WI38 (cell line): ENCODE measurements around the gene EML3.

Source experiments
- H3K4me3 ChIP-seq: 2 replicates; pipeline ENCODE4 v1.5.1; 2011; ENCODE audit warnings: low read depth, mild to moderate bottlenecking, control low read depth, low read length
- CTCF ChIP-seq: IDR thresholded peaks from 2 replicates; pipeline ENCODE4 v1.5.1; 2012; ENCODE audit warnings: low read depth, mild to moderate bottlenecking, control low read depth, low read length

The EML3 gene

GRCh38 chr11:62607714-62608113 is 4.9 kb downstream of the EML3 start:
- no peak overlapping the region for H3K4me3 ChIP-seq
- TF ChIP-seq CTCF: no peak

DNA sequence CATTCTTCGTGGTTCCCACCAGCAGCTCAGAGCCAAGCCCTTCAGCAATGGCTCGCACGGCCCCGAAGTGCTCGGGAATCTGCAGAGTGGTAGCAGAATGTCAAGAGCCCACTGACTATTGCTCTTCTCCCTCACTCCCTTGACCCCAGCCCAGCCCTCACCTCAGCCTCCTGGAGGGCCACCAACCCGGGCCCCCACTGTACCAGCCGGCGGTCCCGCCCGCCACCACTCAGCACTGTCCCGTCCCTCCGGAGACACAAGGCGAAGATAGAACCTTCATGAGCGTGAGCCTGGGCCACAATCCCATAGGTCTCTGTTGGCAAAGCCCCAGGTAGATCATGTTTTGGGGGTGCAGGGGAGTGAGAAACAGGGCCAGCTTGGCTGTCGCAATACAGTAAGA is 6.7 kb downstream of the EML3 start:
- H3K4me3 ChIP-seq: no peak overlapping the region
- no peak for TF ChIP-seq CTCF

DNA sequence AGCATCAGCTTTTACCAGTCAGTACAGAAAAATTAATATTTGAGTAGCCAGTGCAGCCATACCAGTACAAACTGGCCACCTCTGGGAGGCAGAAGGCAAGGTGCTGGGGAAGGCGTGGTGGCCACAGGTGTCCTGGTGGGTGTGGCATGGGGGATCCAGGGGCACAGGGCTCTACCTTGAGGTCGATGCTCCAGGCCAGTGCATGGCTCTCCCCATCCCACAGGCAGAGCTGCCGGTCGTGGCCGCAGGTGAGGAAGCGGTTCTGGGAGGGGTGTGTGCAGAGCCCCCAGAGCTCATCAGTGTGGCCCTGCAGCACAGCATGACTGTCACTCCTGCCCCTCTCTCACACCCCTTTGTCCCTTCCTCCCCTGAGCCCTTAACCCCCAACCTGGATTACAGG is 7.1 kb downstream of the EML3 start:
- no peak overlapping the region for H3K4me3 ChIP-seq
- no peak for TF ChIP-seq CTCF

- TF ChIP-seq CTCF: no peak
- H3K4me3 ChIP-seq: no peak overlapping the region
These were observed 8.0 kb downstream of the EML3 start for GRCh38 chr11:62604460-62605120.

- no peak for TF ChIP-seq CTCF
- no peak overlapping the region for H3K4me3 ChIP-seq
These were observed 8.7 kb downstream of the EML3 start for GRCh38 chr11:62603776-62604299.

GRCh38 chr11:62603072-62603408 is 9.5 kb downstream of the EML3 start:
- TF ChIP-seq CTCF: no peak
- H3K4me3 ChIP-seq: no peak overlapping the region

GRCh38 chr11:62602141-62603071 is 10.2 kb downstream of the EML3 start:
- TF ChIP-seq CTCF: no peak
- H3K4me3 ChIP-seq: peak overlapping the region; percentile 79
